ENCODE results near the gene SLC35E1.

SLC35E1 gene

DNA sequence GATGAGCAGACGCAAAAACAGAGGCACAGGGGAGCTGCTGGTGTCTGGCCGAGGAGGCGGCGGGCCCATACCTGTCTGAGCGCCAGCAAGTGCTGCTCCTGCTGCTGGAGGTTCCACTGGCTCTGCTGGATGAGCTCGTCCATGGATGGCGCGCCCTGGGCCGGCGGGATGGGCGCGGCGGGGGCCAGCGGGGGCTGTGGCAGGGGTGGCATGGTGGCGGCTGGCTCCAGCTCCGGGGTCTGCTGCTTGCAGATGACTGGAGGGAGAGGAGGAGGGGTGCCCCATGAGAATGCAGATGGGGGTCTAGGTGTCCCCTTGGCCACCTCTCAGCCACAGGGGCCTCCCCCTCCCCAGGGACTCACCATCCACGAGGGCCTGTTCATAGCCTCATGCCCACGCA is 36.8 kb downstream of the SLC35E1 start:
- peaks cover 11% of the 10 kb centered on the region for H4K20me1 ChIP-seq (ENCODE audit: insufficient read depth, low read length)
- peaks cover 90% of the 10 kb centered on the region for H3K79me2 ChIP-seq (ENCODE audit: low read length)
- no peaks in the 10 kb centered on the region for H3K27me3 ChIP-seq (replicated peaks; ENCODE audit: insufficient read depth, low read length)
- no peaks in the 10 kb centered on the region for H3K9me2 ChIP-seq (replicated peaks; ENCODE audit: insufficient read depth, low read length)
- H3K27ac ChIP-seq (ENCODE audit: low read length): no peak overlapping the region
- H3K4me1 ChIP-seq (ENCODE audit: low read length): peaks cover 3% of the 10 kb centered on the region; the same call in 1 of the 2 replicates
- H3K36me3 ChIP-seq (replicated peaks; ENCODE audit: insufficient read depth, low read length): peaks cover 9% of the 10 kb centered on the region
- no peak overlapping the region for H3K4me3 ChIP-seq (ENCODE audit: low read length)
- H2AFZ ChIP-seq (ENCODE audit: low read length): no peak overlapping the region
- no peaks in the 10 kb centered on the region for H3F3A ChIP-seq (ENCODE audit: insufficient read depth, low read length)
- H3K9ac ChIP-seq (ENCODE audit: low read length): no peak overlapping the region
- TF ChIP-seq EZH2 (optimal IDR thresholded peaks at IDR 0.05; ENCODE audit: low read depth, low read length) (no peak), EZH2phosphoT487 (IDR thresholded peaks at IDR 0.05; ENCODE audit: low read length) (no peak)
- TF ChIP-seq, protein P1, sequence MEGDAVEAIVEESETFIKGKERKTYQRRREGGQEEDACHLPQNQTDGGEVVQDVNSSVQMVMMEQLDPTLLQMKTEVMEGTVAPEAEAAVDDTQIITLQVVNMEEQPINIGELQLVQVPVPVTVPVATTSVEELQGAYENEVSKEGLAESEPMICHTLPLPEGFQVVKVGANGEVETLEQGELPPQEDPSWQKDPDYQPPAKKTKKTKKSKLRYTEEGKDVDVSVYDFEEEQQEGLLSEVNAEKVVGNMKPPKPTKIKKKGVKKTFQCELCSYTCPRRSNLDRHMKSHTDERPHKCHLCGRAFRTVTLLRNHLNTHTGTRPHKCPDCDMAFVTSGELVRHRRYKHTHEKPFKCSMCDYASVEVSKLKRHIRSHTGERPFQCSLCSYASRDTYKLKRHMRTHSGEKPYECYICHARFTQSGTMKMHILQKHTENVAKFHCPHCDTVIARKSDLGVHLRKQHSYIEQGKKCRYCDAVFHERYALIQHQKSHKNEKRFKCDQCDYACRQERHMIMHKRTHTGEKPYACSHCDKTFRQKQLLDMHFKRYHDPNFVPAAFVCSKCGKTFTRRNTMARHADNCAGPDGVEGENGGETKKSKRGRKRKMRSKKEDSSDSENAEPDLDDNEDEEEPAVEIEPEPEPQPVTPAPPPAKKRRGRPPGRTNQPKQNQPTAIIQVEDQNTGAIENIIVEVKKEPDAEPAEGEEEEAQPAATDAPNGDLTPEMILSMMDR (IDR thresholded peaks at IDR 0.05; ENCODE audit: low read length): no peak
- no peaks in the 10 kb centered on the region for H3K9me3 ChIP-seq (replicated peaks; ENCODE audit: insufficient read depth, low read length)
- DNase-seq: no peak
- no peak overlapping the region for H3K4me2 ChIP-seq (ENCODE audit: low read depth, low read length)

DNA sequence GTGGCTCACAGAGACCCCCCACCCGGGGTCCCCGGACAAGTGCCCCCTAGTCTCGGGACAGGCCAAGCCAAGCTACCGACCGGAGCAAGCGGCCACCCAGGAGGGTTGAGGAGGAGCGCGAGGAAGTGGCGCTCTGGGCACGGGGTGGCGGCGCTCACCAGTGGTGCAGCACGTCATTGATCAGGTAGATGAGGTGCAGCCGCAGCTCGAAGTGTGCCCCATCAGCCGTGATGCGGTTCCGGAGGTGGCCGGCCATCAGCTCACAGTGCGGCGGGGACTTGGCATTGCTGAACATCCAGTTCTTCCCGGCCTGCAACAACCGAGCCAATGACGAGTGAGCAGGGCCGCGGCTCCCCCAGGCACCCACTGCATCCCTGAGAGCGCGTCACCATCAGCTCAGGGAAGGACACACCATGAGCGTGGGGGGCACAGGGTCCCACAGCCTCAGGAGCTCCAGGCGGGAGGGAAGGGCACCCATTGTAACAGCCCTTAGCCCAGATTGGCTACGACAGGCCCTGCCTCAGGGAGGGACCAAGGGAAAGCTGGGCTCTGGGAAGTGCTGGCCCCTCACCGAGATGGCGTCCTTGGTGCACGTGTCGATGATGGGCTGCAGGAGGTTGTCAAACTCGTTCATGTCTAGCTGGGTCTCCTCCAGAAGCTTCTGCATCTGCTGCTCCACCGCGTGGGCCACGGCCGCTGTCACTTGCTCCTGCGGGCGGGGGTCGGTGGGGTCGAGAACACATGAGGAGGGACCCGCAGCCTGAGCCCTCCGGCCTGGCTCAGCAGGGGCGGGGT is 39.6 kb downstream of the SLC35E1 start:
- Histone ChIP-seq H3K27me3 (replicated peaks; ENCODE audit: insufficient read depth, low read length) (no peaks in the 10 kb centered on the region), H3K79me2 (ENCODE audit: low read length) (peaks cover 68% of the 10 kb centered on the region), H3K27ac (ENCODE audit: low read length) (no peak overlapping the region), H3K9me2 (replicated peaks; ENCODE audit: insufficient read depth, low read length) (no peaks in the 10 kb centered on the region), H4K20me1 (ENCODE audit: insufficient read depth, low read length) (peaks cover 8% of the 10 kb centered on the region), H3K9me3 (replicated peaks; ENCODE audit: insufficient read depth, low read length) (no peaks in the 10 kb centered on the region), H2AFZ (ENCODE audit: low read length) (no peak overlapping the region), H3K36me3 (replicated peaks; ENCODE audit: insufficient read depth, low read length) (peaks cover 4% of the 10 kb centered on the region), H3F3A (ENCODE audit: insufficient read depth, low read length) (no peaks in the 10 kb centered on the region), H3K4me1 (ENCODE audit: low read length) (no peaks in the 10 kb centered on the region), H3K4me2 (ENCODE audit: low read depth, low read length) (no peak overlapping the region), H3K4me3 (ENCODE audit: low read length) (no peak overlapping the region), H3K9ac (ENCODE audit: low read length) (no peak overlapping the region)
- TF ChIP-seq EZH2phosphoT487 (IDR thresholded peaks at IDR 0.05; ENCODE audit: low read length): no peak
- TF ChIP-seq EZH2 (optimal IDR thresholded peaks at IDR 0.05; ENCODE audit: low read depth, low read length): no peak
- TF ChIP-seq, protein P1 (IDR thresholded peaks at IDR 0.05; ENCODE audit: low read length): no peak
- no peak for DNase-seq

DNA sequence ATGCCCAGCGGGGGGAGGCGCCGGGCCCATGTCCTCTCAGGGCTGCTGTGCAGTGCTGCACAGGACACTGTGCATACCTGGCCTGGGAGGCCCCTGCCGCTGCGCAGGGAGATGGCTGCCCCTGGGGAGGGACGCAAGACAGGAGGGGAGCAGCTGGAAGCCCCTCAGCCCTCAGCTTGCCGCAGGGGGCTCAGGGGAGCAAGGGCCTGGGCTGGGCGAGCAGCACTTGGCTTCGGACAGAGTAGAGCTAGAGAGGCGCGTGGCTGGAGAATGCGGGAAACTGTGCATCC is 40.9 kb downstream of the SLC35E1 start:
- Histone ChIP-seq H2AFZ (ENCODE audit: low read length) (no peak overlapping the region), H3K9me3 (replicated peaks; ENCODE audit: insufficient read depth, low read length) (no peaks in the 10 kb centered on the region), H3K4me2 (ENCODE audit: low read depth, low read length) (no peak overlapping the region), H3K36me3 (replicated peaks; ENCODE audit: insufficient read depth, low read length) (peaks cover 4% of the 10 kb centered on the region), H3K27ac (ENCODE audit: low read length) (no peak overlapping the region), H3K9ac (ENCODE audit: low read length) (no peak overlapping the region), H4K20me1 (ENCODE audit: insufficient read depth, low read length) (peaks cover 5% of the 10 kb centered on the region), H3K4me3 (ENCODE audit: low read length) (no peak overlapping the region), H3K4me1 (ENCODE audit: low read length) (no peaks in the 10 kb centered on the region), H3F3A (ENCODE audit: insufficient read depth, low read length) (no peaks in the 10 kb centered on the region), H3K9me2 (replicated peaks; ENCODE audit: insufficient read depth, low read length) (no peaks in the 10 kb centered on the region), H3K79me2 (ENCODE audit: low read length) (peaks cover 63% of the 10 kb centered on the region), H3K27me3 (replicated peaks; ENCODE audit: insufficient read depth, low read length) (no peaks in the 10 kb centered on the region)
- no peak for DNase-seq
- TF ChIP-seq EZH2phosphoT487 (IDR thresholded peaks at IDR 0.05; ENCODE audit: low read length) (no peak), EZH2 (optimal IDR thresholded peaks at IDR 0.05; ENCODE audit: low read depth, low read length) (no peak)
- TF ChIP-seq, protein P1 (IDR thresholded peaks at IDR 0.05; ENCODE audit: low read length): no peak

Measured in MM.1S (cell line).